ENCODE data around the gene CDH12.

- TF ChIP-seq CTCF (IDR thresholded peaks at IDR 0.05) = no peak
- no peak for TF ChIP-seq EP300 (IDR thresholded peaks at IDR 0.05)
- no peak for TF ChIP-seq POLR2A (IDR thresholded peaks at IDR 0.05)
These were observed at the start of gene CDH12 for GRCh38 chr5:22852807-22853660.

Data from ovary (tissue), 3 donors.